ENCODE data around the gene SYT14.
"Not testable (repeated sequence)": the region's sequence is repeated elsewhere in the genome, so short reads cannot be mapped to it uniquely, and the experiment has no call there.

Gene SYT14

GRCh38 chr1:210027994-210028393, 90.0 kb downstream of the SYT14 start:
- no peak overlapping the region for H3K4me3 ChIP-seq (ENCODE audit: control insufficient read depth, low read depth, low read length)
- DNase-seq (ENCODE audit: low read depth): no peak
- TF ChIP-seq, protein P1, sequence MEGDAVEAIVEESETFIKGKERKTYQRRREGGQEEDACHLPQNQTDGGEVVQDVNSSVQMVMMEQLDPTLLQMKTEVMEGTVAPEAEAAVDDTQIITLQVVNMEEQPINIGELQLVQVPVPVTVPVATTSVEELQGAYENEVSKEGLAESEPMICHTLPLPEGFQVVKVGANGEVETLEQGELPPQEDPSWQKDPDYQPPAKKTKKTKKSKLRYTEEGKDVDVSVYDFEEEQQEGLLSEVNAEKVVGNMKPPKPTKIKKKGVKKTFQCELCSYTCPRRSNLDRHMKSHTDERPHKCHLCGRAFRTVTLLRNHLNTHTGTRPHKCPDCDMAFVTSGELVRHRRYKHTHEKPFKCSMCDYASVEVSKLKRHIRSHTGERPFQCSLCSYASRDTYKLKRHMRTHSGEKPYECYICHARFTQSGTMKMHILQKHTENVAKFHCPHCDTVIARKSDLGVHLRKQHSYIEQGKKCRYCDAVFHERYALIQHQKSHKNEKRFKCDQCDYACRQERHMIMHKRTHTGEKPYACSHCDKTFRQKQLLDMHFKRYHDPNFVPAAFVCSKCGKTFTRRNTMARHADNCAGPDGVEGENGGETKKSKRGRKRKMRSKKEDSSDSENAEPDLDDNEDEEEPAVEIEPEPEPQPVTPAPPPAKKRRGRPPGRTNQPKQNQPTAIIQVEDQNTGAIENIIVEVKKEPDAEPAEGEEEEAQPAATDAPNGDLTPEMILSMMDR (IDR thresholded peaks at IDR 0.05; ENCODE audit: control insufficient read depth, insufficient read depth, low read depth, low read length, missing control alignments): no peak

DNA sequence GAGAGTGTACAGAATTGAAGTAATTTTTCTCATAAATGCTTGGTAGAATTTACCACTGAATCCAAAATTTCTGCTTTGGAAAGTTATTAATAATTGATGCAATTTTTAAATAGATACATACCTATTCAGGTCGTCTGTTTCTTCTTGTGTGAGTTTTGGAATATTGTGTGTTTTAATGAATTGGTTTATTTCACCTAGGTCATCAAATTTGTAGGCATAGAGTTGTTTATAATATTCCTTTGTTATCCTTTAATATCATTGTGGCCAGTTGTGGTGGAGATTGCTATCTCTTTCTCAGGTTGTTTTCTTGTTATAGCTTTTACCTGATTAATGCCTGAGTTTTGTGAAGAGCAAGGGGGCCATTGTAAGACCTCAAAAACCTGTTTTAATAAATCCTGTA, 93.5 kb downstream of the SYT14 start:
- no peak for DNase-seq (ENCODE audit: low read depth)
- TF ChIP-seq, protein P1 (IDR thresholded peaks at IDR 0.05; ENCODE audit: control insufficient read depth, insufficient read depth, low read depth, low read length, missing control alignments): no peak
- H3K4me3 ChIP-seq (ENCODE audit: control insufficient read depth, low read depth, low read length): no peak overlapping the region

- H3K4me3 ChIP-seq (ENCODE audit: control insufficient read depth, low read depth, low read length): no peak overlapping the region
- TF ChIP-seq, protein P1 (IDR thresholded peaks at IDR 0.05; ENCODE audit: control insufficient read depth, insufficient read depth, low read depth, low read length, missing control alignments): no peak
- no peak for DNase-seq (ENCODE audit: low read depth)
Measured at GRCh38 chr1:210043058-210043457, 105.0 kb downstream of the SYT14 start.

DNA sequence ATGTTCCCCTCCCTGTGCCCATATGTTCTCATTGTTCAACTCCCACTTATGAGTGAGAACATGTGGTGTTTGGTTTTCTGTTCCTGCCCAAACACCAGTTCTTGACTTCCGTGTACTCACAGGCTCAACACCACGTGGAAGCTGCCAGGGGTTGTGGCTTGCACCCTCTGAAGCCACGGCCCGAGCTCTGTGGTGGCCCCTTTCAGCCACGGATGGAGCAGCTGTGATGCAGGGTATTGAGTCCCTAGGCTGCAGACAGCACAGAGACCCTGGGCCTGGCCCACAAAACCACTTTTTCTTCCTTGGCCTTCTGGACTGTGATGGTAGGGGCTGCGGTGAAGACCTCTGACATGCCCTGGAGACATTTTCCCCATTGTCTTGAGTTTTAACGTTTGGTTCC, 111.6 kb downstream of the SYT14 start:
- TF ChIP-seq, protein P1 (IDR thresholded peaks at IDR 0.05; ENCODE audit: control insufficient read depth, insufficient read depth, low read depth, low read length, missing control alignments): no peak
- no peak for DNase-seq (ENCODE audit: low read depth)
- no peak overlapping the region for H3K4me3 ChIP-seq (ENCODE audit: control insufficient read depth, low read depth, low read length)

DNA sequence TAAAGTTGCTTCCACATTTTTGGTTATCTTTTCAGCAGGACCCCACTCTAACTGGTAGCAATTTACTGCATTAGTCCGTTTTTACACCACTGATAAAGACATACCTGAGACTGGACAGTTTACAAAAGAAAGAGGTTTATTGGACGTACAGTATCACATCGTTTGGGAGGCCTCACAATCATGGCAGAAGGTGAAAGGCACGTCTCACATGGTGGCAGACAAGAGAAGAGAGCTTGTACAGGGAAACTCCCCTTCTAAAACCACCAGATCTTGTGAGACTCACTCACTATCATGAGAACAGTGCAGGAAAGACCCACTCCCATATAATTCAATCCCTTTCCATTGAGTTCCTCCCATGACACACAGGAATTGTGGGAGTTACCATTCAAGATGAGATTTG, 112.5 kb downstream of the SYT14 start:
- not testable (repeated sequence) for DNase-seq (ENCODE audit: low read depth); H3K4me3 ChIP-seq (ENCODE audit: control insufficient read depth, low read depth, low read length)

DNA sequence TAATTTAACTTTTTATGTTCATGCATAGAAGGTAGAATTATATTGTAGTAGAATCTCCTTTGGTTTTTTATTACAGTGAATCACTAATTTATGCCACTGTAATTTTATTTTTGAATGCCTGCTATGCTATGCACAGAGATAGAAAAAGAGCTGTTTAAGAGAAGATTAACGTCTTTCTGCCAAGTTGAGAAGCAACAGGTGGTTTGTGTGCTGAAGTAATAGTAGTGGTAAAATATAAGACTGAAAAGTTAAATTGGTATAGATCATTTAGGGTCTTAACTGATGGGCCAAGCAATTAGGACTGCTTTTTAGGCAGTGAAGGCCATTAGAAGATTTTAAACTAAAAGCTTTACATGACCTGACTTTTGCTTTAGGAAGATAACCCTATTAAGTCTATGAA, 115.1 kb downstream of the SYT14 start:
- H3K4me3 ChIP-seq (ENCODE audit: control insufficient read depth, low read depth, low read length): no peak overlapping the region
- DNase-seq (ENCODE audit: low read depth): no peak
- TF ChIP-seq, protein P1 (IDR thresholded peaks at IDR 0.05; ENCODE audit: control insufficient read depth, insufficient read depth, low read depth, low read length, missing control alignments): no peak

- DNase-seq (ENCODE audit: low read depth): no peak
- H3K4me3 ChIP-seq (ENCODE audit: control insufficient read depth, low read depth, low read length): no peak overlapping the region
- TF ChIP-seq, protein P1 (IDR thresholded peaks at IDR 0.05; ENCODE audit: control insufficient read depth, insufficient read depth, low read depth, low read length, missing control alignments): no peak
Measured at GRCh38 chr1:210057593-210057992, 119.6 kb downstream of the SYT14 start.

Measured in AG09309 (cell line).